Vagina (tissue), 2 donors: ENCODE data around the gene N4BP2L2.

Source experiments
- POLR2A ChIP-seq, 2 donors: fragments of 450-650 bp; IDR thresholded peaks; one replicate each; pipeline ENCODE4 v1.6.1; 2017; ENCODE audit warnings: antibody characterized with exemption in 2 of 2, mild to moderate bottlenecking in 2 of 2, moderate library complexity in 2 of 2
- TF ChIP-seq, protein P1 (sequence below), 3 experiments: fragments of 450-650 bp in 2 of 3; fragments of 200-600 bp in 1 of 3; sonication (generic) in 1 of 3; IDR thresholded peaks; one replicate each; pipeline ENCODE4 v1.5.1; 2017 to 2019; ENCODE audit warnings: antibody characterized with exemption in 3 of 3, mild to moderate bottlenecking in 2 of 3, moderate library complexity in 2 of 3

DNA sequence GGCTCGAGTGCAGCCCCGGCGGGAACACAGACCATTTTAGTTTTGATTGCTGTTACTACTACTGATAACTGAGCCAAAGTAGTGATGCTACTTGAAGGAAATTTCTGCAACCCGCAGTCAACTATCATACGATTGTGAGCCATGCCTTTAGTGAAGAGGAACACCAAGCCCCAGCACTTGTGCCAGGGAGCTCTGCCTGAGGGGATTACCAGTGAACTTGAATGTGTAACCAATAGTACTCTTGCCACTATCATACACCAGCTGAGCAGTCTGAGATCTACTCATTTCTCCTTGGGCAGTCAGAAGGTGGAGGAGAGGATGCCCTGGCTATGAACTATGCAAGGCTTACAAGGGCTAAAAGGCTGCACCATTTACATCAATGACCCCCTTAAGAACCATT is 61.7 kb downstream of the N4BP2L2 start:
- no peak for TF ChIP-seq POLR2A (IDR thresholded peaks at IDR 0.05)
- TF ChIP-seq, protein P1, sequence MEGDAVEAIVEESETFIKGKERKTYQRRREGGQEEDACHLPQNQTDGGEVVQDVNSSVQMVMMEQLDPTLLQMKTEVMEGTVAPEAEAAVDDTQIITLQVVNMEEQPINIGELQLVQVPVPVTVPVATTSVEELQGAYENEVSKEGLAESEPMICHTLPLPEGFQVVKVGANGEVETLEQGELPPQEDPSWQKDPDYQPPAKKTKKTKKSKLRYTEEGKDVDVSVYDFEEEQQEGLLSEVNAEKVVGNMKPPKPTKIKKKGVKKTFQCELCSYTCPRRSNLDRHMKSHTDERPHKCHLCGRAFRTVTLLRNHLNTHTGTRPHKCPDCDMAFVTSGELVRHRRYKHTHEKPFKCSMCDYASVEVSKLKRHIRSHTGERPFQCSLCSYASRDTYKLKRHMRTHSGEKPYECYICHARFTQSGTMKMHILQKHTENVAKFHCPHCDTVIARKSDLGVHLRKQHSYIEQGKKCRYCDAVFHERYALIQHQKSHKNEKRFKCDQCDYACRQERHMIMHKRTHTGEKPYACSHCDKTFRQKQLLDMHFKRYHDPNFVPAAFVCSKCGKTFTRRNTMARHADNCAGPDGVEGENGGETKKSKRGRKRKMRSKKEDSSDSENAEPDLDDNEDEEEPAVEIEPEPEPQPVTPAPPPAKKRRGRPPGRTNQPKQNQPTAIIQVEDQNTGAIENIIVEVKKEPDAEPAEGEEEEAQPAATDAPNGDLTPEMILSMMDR (IDR thresholded peaks at IDR 0.05), result no peak
